Head of caudate nucleus (tissue), 42 donors: ENCODE results near the gene HIPK1.
"Not testable (repeated sequence)": the region's sequence is repeated elsewhere in the genome, so short reads cannot be mapped to it uniquely, and the experiment has no call there.

ENCODE experiments used
- DNase-seq, 42 donors: peaks; one replicate each; pipeline versions ENCODE4 v3.0.0 to v3.0.0-alpha.2; 2020 to 2021; ENCODE audit warnings: mixed read lengths in 7 of 42
- intact Hi-C: fragments of 100-400 bp; cut with DNase I; formaldehyde crosslinking; loops from one replicate; pipeline ENCODE4 v1.15.0; 2022

Gene HIPK1

GRCh38 chr1:113937146-113937545, 8.0 kb downstream of the HIPK1 start:
- intact Hi-C loops = no loop called here

GRCh38 chr1:113938192-113938591, 9.1 kb downstream of the HIPK1 start:
- intact Hi-C loops = no loop called here
- no peak for DNase-seq

More at GRCh38 chr1:113937146-113937545, 8.0 kb downstream of the HIPK1 start:
- DNase-seq = no peak

DNA sequence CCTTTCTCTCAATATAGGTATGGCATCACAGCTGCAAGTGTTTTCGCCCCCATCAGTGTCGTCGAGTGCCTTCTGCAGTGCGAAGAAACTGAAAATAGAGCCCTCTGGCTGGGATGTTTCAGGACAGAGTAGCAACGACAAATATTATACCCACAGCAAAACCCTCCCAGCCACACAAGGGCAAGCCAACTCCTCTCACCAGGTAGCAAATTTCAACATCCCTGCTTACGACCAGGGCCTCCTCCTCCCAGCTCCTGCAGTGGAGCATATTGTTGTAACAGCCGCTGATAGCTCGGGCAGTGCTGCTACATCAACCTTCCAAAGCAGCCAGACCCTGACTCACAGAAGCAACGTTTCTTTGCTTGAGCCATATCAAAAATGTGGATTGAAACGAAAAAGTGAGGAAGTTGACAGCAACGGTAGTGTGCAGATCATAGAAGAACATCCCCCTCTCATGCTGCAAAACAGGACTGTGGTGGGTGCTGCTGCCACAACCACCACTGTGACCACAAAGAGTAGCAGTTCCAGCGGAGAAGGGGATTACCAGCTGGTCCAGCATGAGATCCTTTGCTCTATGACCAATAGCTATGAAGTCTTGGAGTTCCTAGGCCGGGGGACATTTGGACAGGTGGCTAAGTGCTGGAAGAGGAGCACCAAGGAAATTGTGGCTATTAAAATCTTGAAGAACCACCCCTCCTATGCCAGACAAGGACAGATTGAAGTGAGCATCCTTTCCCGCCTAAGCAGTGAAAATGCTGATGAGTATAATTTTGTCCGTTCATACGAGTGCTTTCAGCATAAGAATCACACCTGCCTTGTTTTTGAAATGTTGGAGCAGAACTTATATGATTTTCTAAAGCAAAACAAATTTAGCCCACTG, 11.5 kb downstream of the HIPK1 start:
- intact Hi-C loops = no loop called here

GRCh38 chr1:113941245-113941559, 12.1 kb downstream of the HIPK1 start:
- intact Hi-C loops = no loop called here
- no peak for DNase-seq

More for the DNA sequence above, 11.5 kb downstream of the HIPK1 start:
- no peak for DNase-seq

- intact Hi-C loops = no loop called here
Measured at GRCh38 chr1:113942527-113942926, 13.4 kb downstream of the HIPK1 start.

GRCh38 chr1:113943028-113943811, 14.1 kb downstream of the HIPK1 start:
- no peak for DNase-seq
- intact Hi-C loops = no loop called here

More at GRCh38 chr1:113942527-113942926, 13.4 kb downstream of the HIPK1 start:
- DNase-seq = no peak

DNA sequence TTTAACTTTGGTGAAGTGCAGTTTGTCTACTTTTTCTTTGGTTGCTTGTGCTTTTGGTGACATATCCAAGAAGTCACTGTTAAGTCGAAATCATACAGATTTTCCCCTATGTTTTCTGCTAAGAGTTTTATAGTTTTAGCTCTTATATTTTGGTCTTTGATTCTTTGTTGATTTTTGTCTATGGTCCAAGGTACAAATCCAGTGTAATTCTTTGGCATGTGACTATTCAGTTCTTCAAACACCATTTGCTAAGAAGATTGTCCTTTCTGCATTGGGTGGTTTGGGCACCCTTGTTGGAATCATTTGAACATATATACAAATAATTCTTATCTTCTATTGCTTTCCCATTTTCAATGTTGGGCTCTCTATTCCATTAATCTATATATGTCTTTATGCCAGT, 16.2 kb downstream of the HIPK1 start:
- intact Hi-C loops = no loop called here
- DNase-seq = no peak

DNA sequence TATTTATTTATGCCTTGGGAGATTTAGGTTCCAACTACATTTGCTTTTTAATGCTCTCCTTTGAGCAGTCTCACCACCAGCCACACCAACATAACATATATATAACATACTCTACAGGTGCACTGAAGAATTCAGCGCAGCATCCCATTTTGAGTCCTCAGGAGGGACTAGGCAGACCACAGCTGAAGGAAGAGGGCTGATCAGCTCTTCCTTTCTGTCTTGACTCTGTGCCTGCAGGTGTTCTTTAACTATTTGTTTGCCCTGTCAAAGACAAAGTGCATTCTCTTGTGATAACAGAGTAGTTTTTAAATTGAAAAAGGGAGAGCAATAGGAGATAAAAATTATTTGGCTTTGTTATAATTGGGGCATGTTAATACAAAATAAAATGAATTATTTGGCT, 17.0 kb downstream of the HIPK1 start:
- no peak for DNase-seq
- intact Hi-C loops = no loop called here

- intact Hi-C loops = no loop called here
- DNase-seq = no peak
Measured at GRCh38 chr1:113946678-113947387, 17.7 kb downstream of the HIPK1 start.

DNA sequence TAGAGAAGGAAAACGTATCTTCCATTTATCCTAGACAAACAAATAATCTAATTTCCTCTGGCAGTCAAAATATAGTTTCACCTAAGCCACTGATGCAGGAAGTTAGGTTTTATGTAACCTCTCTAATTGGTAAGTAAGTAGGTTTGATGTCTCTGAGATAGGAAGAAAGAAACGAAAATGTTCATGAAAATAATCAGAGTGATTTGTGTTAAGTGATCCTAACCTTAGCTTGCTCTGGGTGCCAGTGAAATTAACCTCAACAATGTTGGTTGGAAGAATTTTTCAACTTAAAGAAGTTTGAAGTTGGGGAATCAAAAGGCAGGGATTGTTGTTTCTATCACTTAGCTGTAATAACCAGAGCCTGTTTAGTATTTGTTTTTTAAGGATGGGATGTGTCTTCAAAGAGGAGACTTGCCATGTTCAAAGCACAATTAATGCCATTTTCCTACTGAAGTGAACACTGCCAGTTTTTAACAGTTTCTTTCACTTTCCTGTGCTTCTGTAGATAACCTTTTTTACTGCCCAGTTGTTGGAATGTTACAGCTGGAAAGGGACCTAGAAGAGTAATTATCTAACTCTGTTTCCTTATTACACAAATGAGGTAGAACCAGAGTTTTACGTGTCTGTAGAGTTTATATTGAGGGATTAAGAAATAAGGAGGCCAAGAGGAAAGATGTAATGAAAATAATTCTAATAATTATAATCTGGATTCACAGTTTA, 18.4 kb downstream of the HIPK1 start:
- intact Hi-C loops = no loop called here
- DNase-seq = no peak

GRCh38 chr1:113948151-113948550, 19.0 kb downstream of the HIPK1 start:
- intact Hi-C loops, DNase-seq: not testable (repeated sequence)

GRCh38 chr1:113949007-113949406, 19.9 kb downstream of the HIPK1 start:
- DNase-seq = no peak

GRCh38 chr1:113950908-113951307, 21.8 kb downstream of the HIPK1 start:
- intact Hi-C loops = no loop called here
- no peak for DNase-seq

More at GRCh38 chr1:113949007-113949406, 19.9 kb downstream of the HIPK1 start:
- intact Hi-C loops = no loop called here

GRCh38 chr1:113951719-113952118, 22.6 kb downstream of the HIPK1 start:
- no peak for DNase-seq
- intact Hi-C loops = no loop called here

DNA sequence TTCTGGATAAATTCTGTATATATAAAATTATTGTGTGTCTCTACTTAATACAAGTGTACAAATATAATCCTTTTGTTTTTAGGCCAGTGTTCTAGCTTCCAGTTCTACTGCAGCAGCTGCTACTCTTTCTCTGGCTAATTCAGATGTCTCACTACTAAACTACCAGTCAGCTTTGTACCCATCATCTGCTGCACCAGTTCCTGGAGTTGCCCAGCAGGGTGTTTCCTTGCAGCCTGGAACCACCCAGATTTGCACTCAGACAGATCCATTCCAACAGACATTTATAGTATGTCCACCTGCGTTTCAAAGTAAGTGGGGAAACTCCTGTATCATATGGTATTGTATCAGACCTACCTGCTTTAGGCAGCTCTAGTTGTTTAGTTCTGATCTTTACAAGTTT, 28.9 kb downstream of the HIPK1 start:
- no peak for DNase-seq
- intact Hi-C loops = no loop called here

GRCh38 chr1:113958691-113959090, 29.6 kb downstream of the HIPK1 start:
- intact Hi-C loops = no loop called here

GRCh38 chr1:113963281-113963906, 34.3 kb downstream of the HIPK1 start:
- intact Hi-C loops = no loop called here
- DNase-seq = no peak

More at GRCh38 chr1:113958691-113959090, 29.6 kb downstream of the HIPK1 start:
- peak in 1 of 42 donors; percentile 40 for DNase-seq

DNA sequence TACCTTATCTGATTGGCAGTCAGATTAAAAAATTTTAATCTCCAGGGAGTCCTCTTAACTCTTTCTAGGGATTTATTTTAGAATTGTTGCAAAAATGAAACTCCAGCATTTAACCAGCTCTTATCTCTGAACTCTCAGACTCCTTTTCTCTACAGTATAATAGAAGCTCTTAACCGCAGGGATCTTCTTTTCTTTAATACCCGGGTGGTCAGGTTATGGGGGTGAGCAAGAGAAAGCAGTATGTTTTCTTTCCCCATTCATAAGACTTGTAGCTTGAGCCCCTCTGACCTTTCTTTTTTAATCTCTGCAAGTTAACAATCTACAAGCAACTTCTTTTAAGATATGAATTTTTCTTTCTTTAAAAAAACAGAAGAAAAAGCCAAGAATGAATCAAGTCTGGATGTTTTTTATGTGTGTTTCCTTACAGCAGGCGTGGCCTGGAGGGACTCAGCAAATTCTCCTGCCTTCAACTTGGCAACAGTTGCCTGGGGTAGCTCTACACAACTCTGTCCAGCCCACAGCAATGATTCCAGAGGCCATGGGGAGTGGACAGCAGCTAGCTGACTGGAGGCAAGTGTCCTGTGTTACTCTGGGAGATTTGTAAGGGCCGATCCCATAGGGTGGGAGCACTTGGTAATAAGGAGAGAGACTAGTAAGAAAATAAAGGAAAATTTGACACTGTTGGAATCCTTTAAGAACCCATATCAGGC, 36.7 kb downstream of the HIPK1 start:
- DNase-seq = no peak
- intact Hi-C loops = no loop called here
